ENCODE results near the gene KIRREL3.
A peak's percentile ranks its signal among the peaks of the same experiment; 100 is the strongest.
"Not testable (repeated sequence)": the region's sequence is repeated elsewhere in the genome, so short reads cannot be mapped to it uniquely, and the experiment has no call there.

KIRREL3 gene

GRCh38 chr11:126391286-126391954, 609.1 kb downstream of the KIRREL3 start:
- peak; percentile 38 for DNase-seq

- no peak for DNase-seq
These were observed 610.2 kb downstream of the KIRREL3 start for GRCh38 chr11:126390272-126390867.

GRCh38 chr11:126387857-126388256, 612.7 kb downstream of the KIRREL3 start:
- DNase-seq = no peak

GRCh38 chr11:126386729-126387071, 613.9 kb downstream of the KIRREL3 start:
- peak; percentile 70 for DNase-seq

GRCh38 chr11:126385991-126386728, 614.4 kb downstream of the KIRREL3 start:
- no peak for DNase-seq

- DNase-seq = no peak
These were observed 616.0 kb downstream of the KIRREL3 start for GRCh38 chr11:126384449-126385070.

GRCh38 chr11:126383339-126384335, 616.9 kb downstream of the KIRREL3 start:
- no peak for DNase-seq

- not testable (repeated sequence) for DNase-seq
These were observed 617.9 kb downstream of the KIRREL3 start for GRCh38 chr11:126382641-126383040.

- DNase-seq = not testable (repeated sequence)
These were observed 618.6 kb downstream of the KIRREL3 start for GRCh38 chr11:126381960-126382359.

- DNase-seq = no peak
These were observed 619.7 kb downstream of the KIRREL3 start for GRCh38 chr11:126380909-126381308.

GRCh38 chr11:126378763-126379162, 621.8 kb downstream of the KIRREL3 start:
- DNase-seq = no peak

GRCh38 chr11:126375726-126376125, 624.8 kb downstream of the KIRREL3 start:
- DNase-seq = no peak

- DNase-seq = not testable (repeated sequence)
These were observed 625.8 kb downstream of the KIRREL3 start for GRCh38 chr11:126374562-126375300.

- not testable (repeated sequence) for DNase-seq
These were observed 627.0 kb downstream of the KIRREL3 start for GRCh38 chr11:126373389-126374066.

Measured in MV-4-11 (cell line).